ENCODE results near the gene CLCN1. TPM values are rescaled to one million over a fixed set of nuclear protein-coding genes. Genes with fewer than 3 reads are reported as not detected.
A peak's percentile ranks its signal among the peaks of the same experiment; 100 is the strongest.

CLCN1 gene
- total RNA-seq, result not detected

DNA sequence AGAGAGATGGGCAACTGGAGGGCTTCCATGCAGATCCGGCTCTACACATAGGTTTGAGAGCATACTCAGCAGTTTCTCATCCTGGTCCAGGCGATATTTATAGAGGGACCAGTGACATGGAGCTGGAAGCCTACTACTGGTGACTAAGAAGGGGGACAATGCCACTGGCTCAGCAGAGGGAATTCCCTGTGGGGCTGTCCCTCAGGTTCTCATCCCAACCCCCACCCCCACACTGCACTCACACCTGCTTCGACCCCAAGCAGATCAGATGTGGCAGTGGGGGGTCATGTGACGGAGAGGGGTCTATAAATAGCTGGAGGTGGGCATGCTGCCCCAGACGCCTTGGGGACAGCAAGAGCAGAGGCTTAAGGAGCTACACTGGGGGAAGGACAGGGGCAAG, at the start of gene CLCN1:
CLCN1 (plus strand) TSS at position 336 of the 400 bp plus-strand sequence. CDS start 102 bp downstream, outside the sequence.
- DNase-seq (ENCODE audit: extremely low spot score in 2 of 2), result no peak

DNA sequence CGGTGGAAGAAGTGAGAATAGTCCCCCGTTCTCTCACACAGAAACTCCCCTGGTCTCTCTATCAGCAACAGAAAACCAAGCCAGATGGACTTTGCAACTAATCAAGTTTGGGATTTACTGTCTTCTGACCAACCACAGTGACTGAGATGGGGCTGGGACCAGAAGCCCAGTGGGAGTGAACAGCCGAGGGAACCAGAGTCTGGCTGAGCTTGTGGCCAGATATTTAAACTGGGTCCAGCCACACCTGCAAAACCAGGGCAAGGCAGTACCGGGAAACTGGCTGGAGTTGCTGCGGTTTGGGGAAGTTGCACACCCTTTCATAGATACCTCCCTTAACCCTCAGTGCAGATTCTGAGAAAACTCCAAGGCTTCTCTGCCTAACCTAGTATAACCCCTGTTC, 46.7 kb upstream of the CLCN1 start:
- Histone ChIP-seq H3K4me3 (no peak overlapping the region), H3K9me3 (no peaks in the 10 kb centered on the region), H3K27ac (no peak overlapping the region), H3K27me3 (no peaks in the 10 kb centered on the region), H3K36me3 (peaks cover 0 to 32% of the 10 kb centered on the region in 2 donors), H3K4me1 (peaks cover 12% of the 10 kb centered on the region)
- no peak for DNase-seq (ENCODE audit: extremely low spot score in 2 of 2)
- TF ChIP-seq POLR2A (IDR thresholded peaks at IDR 0.05) (no peak), POLR2AphosphoS5 (IDR thresholded peaks at IDR 0.05; ENCODE audit: insufficient read depth in 1 of 2, low read depth in 1 of 2) (no peak)
- TF ChIP-seq, protein P1, sequence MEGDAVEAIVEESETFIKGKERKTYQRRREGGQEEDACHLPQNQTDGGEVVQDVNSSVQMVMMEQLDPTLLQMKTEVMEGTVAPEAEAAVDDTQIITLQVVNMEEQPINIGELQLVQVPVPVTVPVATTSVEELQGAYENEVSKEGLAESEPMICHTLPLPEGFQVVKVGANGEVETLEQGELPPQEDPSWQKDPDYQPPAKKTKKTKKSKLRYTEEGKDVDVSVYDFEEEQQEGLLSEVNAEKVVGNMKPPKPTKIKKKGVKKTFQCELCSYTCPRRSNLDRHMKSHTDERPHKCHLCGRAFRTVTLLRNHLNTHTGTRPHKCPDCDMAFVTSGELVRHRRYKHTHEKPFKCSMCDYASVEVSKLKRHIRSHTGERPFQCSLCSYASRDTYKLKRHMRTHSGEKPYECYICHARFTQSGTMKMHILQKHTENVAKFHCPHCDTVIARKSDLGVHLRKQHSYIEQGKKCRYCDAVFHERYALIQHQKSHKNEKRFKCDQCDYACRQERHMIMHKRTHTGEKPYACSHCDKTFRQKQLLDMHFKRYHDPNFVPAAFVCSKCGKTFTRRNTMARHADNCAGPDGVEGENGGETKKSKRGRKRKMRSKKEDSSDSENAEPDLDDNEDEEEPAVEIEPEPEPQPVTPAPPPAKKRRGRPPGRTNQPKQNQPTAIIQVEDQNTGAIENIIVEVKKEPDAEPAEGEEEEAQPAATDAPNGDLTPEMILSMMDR (IDR thresholded peaks at IDR 0.05), result no peak
- intact Hi-C loops (cut with DNase I), result no loop called here

More for the DNA sequence above, at the start of gene CLCN1:
- Histone ChIP-seq H3K27ac (no peak within 1 kb of the TSS), H3K4me1 (peaks cover 15% of the 10 kb centered on the region), H3K27me3 (no peaks in the 10 kb centered on the region), H3K36me3 (no peaks in the 10 kb centered on the region), H3K4me3 (no peak within 1 kb of the TSS), H3K9me3 (no peaks in the 10 kb centered on the region)
- TF ChIP-seq POLR2AphosphoS5 (IDR thresholded peaks at IDR 0.05; ENCODE audit: insufficient read depth in 1 of 2, low read depth in 1 of 2) (no peak), POLR2A (IDR thresholded peaks at IDR 0.05) (no peak)
- TF ChIP-seq, protein P1 (IDR thresholded peaks at IDR 0.05), result no peak
- intact Hi-C loops (cut with DNase I), result no loop called here

DNA sequence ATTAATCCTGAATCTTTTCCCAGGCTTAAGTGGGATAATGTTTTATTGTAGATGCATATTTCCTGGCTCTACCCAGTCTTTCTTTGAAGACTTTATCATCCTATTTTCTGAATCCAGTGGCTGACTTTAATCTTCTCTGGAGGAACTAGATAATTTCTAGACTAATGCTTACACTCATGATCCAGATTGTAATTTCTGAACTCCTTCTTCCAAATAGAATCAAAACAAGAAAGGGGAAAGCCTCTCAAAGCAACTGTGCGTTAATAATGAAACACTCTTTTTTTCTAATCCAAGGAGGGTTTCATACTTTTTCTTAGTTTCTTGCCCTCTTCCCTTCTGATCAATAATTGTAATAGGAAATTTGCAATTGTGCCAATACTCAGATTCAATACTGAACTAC, 44.7 kb upstream of the CLCN1 start:
- Histone ChIP-seq H3K9me3 (no peaks in the 10 kb centered on the region), H3K4me1 (no peaks in the 10 kb centered on the region), H3K27ac (no peak overlapping the region), H3K36me3 (peaks cover 0 to 30% of the 10 kb centered on the region in 2 donors), H3K4me3 (no peak overlapping the region), H3K27me3 (no peaks in the 10 kb centered on the region)
- intact Hi-C loops (cut with DNase I), result no loop called here
- TF ChIP-seq POLR2A (IDR thresholded peaks at IDR 0.05), result no peak
- TF ChIP-seq, protein P1 (IDR thresholded peaks at IDR 0.05), result no peak
- TF ChIP-seq POLR2AphosphoS5 (IDR thresholded peaks at IDR 0.05; ENCODE audit: insufficient read depth in 1 of 2, low read depth in 1 of 2), result no peak
- DNase-seq (ENCODE audit: extremely low spot score in 2 of 2), result no peak

DNA sequence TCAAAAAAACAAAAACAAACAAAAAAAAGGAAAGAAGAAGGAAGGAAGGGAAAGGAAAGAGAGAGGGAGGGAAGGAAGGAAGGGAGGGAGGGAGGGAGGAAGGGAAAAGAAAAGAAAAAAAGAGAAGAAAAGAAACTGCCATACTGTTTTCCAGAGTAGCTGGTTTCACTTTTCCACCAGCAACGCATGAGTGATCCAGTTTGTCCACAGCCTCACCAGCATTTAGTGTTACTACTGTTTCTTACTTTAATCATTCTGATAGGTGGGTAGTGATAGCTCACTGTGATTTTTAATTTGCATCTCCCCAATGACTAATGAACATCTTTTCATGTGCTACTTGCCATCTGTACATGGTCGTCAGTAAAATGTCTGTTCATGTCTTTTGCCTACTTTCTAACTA, 43.0 kb upstream of the CLCN1 start:
- H3K27me3 ChIP-seq, result no peaks in the 10 kb centered on the region
- H3K9me3 ChIP-seq, result no peaks in the 10 kb centered on the region
- H3K4me1 ChIP-seq, result no peaks in the 10 kb centered on the region
- intact Hi-C loops (cut with DNase I), result no loop called here
- H3K36me3 ChIP-seq, result peaks cover 0 to 18% of the 10 kb centered on the region in 2 donors
- no peak for DNase-seq (ENCODE audit: extremely low spot score in 2 of 2)
- TF ChIP-seq, protein P1 (IDR thresholded peaks at IDR 0.05), result no peak
- TF ChIP-seq POLR2A (IDR thresholded peaks at IDR 0.05), result no peak
- TF ChIP-seq POLR2AphosphoS5 (IDR thresholded peaks at IDR 0.05; ENCODE audit: insufficient read depth in 1 of 2, low read depth in 1 of 2), result no peak
- H3K4me3 ChIP-seq, result no peak overlapping the region
- H3K27ac ChIP-seq, result no peak overlapping the region

DNA sequence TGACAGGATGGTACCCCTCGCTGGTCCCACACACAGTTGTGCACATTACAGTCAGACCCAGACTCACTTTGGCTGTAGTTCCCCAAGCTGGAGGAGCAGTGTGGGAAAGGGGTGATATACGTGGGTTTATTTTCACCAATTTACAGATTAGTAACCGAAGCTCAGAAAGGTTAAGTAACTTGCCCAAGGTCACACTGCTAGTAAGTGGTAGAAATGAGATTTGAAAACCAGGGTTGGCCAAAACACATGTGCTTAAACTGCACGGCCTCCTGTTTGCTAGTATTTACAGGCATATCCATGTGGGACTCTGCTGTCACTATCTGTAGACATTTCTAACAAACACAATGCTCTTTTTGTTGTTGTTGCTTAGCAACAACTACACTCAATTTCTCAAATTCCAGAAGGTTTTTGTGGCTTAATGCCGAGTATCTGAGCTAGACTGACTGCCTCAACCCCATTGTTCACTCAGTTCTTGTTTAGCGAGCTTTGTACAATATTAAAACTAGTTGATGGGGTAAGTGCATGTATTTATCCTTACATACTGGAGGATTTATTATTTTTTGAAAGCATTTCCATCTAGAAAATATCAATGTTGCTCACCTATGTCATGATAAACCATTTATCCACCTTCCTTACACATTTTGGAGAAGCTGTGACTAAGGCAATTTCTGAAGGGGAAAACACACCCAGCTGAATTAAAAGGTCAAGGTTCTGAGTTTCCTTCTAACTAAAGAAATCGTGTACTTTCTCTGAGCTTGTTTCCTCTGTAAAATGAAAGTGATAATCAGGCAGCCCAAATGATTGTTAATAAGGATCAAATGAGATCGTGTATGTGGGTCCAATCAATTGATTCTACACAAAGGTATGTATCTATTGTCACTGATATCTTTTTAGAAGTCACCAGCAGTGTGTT, 36.5 kb upstream of the CLCN1 start:
- TF ChIP-seq, protein P1 (IDR thresholded peaks at IDR 0.05), result peak in 1 of 3 experiments; percentile 19
- TF ChIP-seq POLR2AphosphoS5 (IDR thresholded peaks at IDR 0.05; ENCODE audit: insufficient read depth in 1 of 2, low read depth in 1 of 2), result no peak
- DNase-seq (ENCODE audit: extremely low spot score in 2 of 2), result no peak
- intact Hi-C loops (cut with DNase I), result no loop called here

More for the DNA sequence above, 36.5 kb upstream of the CLCN1 start:
- Histone ChIP-seq H3K4me1 (peaks cover 7% of the 10 kb centered on the region), H3K27me3 (no peaks in the 10 kb centered on the region), H3K36me3 (no peaks in the 10 kb centered on the region), H3K27ac (no peak overlapping the region), H3K4me3 (no peak overlapping the region), H3K9me3 (no peaks in the 10 kb centered on the region)

All from vagina (tissue), 2 donors.